Measurements from ENCODE around the gene BBX.

DNA sequence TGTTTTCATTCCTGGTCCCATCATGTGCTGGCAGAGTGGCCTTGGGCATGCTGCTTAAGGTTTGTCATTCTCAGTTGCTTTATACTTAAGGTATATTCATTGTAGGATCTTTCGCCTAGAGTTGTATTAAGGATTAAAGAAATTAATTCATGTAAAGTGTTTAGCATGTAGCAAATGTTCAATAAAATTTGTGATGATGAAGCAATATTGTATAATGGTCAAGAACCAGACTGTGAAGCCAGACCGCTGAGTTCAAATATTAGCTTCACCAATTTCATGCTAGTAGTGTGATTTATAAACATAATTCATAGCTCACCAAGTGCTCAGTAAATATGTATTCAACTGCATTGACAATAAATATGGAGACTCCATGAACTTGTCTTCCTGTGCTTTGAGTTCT lies 178.5 kb downstream of the BBX start:
- TF ChIP-seq POLR2A (IDR thresholded peaks at IDR 0.05; ENCODE audit: low read length) (no peak), GATA1 (IDR thresholded peaks at IDR 0.05; ENCODE audit: low read depth, low read length) (no peak)
